GM12892 (cell line): ENCODE measurements around the gene TMCC2.

Experiments
- DNase-seq: peaks from one replicate; pipeline ENCODE4 v3.0.0; 2011; ENCODE audit not compliant: insufficient read length
- FAIRE-seq: peaks from 2 replicates; lab custom pipeline; 2011; peaks lifted over from hg19 to GRCh38; lab: Jason Lieb, UNC
- POLR2A ChIP-seq: IDR thresholded peaks from 2 replicates; pipeline ENCODE4 v1.6.1; 2011; ENCODE audit warnings: low read depth, low read length, control low read depth
- POLR2AphosphoS5 ChIP-seq: IDR thresholded peaks from 2 replicates; pipeline ENCODE4 v1.6.1; 2011; ENCODE audit warnings: low read depth, low read length, control low read depth
- TAF1 ChIP-seq: IDR thresholded peaks from 2 replicates; pipeline ENCODE4 v1.6.1; 2011; ENCODE audit warnings: low read depth, mild to moderate bottlenecking, control low read depth, low read length, borderline replicate concordance

TMCC2 gene

DNA sequence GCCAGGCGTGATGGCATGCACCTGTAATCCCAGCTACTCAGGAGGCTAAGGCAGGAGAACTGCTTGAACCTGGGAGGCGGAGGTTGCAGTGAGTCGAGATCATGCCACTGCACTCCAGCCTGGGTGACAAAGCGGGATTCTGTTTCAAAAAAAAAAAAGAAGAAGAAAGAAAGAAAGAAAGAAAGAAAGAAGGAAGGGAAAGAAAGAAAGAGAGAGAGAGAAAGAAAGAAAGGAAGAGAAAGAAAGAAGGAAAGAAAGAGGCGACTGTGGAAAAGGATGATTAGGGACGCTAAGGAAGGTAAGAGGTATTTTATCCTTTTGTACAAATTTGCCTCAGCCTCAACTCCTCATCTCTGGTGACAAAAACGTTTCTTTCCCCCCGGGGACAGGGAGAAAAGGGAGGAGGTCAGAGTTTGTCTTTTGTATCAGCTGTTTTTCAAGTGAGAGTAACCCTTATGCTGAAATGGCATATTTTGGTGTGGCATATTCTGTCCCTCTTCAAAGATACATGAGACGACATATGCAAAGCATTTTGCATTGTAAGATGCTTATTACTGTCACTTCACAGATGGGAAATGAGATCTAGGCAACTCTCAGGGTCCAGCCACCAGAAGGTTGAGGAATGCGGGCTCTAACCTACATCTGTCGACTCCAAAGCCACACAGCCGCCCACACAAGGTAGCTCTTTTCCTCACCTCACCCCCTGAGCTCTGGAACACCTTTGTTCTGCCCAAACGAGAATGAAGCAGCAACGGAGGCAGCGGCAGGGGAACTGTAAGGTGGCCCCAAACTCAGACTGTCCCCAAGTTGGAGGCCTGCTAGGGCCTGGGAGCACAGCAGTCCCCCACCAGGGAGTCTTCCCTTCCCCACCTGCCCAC is 55.8 kb downstream of the TMCC2 start:
- FAIRE-seq (no peak), DNase-seq (no peak)
- TF ChIP-seq TAF1, result no peak
- no peak for TF ChIP-seq POLR2A

DNA sequence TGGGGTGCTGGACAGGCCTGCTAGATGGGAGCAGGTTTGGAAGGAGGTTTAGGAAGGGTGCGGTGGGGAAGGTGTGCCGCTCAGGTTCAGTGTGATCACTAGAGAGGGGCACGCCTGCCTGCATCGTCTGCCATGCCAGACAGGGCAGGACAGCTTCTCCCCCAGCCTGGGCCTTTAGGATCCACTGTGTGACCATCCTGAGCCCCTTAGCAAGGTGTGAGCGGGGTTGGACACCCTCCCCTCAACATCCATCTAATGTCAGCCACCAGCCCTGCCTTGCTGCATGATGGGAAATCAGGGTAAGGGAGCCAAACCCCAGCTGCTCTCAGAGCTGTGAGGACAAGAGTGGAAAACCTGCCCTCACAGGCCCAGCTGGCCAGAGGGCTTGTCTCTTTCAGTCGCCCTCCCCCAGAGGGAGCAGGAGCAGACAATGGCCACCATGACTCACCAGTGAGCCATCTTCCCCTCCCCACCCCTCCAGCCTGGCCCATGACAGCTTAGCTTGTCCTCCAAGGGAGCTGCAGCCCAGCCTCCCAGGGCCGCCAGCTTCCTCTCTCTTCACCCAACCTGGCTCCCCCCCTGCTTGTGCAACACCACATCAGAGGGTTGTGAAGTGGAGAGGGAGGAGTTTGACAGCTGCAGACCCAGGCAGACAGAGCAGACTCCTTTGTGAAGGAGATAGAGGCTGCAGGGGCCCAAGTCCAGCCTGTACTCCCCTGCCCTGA is 56.8 kb downstream of the TMCC2 start:
- no peak for TF ChIP-seq POLR2AphosphoS5
- TF ChIP-seq TAF1, result no peak
- TF ChIP-seq POLR2A, result no peak

DNA sequence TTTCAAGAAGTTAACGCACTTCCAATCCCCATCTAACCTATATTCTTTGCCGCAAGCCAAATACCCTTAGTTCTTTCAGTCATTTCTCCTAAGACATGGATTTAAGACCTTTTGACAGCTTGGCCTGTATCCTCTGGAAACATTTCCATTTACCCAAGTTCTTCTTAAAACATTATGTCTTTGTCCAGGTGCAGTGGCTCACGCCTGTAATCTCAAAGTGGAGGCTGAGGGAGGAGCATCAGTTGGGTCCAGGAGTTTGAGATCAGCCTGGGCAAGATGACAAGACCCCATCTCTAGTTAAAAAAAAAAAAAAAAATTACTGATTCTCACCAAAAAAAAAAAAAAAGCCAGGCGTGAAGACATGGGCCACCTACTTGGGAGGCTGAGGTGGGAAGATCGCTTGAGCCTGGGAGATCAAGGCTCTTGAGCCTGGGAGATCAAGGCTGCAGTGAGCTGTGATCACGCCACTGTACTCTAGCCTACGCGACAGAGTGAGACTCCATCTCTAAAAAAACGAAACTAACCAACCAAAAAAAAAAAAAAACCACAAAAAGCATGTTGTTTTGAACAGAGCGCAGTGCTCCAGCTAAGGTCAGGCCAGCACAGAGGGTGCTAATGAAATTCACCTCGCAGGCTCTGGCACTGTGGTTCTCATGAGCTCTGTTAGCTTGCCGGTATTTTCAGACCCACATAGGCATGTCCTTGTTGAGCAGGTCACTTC is 57.8 kb downstream of the TMCC2 start:
- FAIRE-seq (peak; percentile 56), DNase-seq (peak; percentile 54)
- TF ChIP-seq POLR2A, result no peak
- no peak for TF ChIP-seq TAF1
- no peak for TF ChIP-seq POLR2AphosphoS5

More for the DNA sequence above, 56.8 kb downstream of the TMCC2 start:
- FAIRE-seq, result peak; percentile 65
- peak; percentile 63 for DNase-seq

DNA sequence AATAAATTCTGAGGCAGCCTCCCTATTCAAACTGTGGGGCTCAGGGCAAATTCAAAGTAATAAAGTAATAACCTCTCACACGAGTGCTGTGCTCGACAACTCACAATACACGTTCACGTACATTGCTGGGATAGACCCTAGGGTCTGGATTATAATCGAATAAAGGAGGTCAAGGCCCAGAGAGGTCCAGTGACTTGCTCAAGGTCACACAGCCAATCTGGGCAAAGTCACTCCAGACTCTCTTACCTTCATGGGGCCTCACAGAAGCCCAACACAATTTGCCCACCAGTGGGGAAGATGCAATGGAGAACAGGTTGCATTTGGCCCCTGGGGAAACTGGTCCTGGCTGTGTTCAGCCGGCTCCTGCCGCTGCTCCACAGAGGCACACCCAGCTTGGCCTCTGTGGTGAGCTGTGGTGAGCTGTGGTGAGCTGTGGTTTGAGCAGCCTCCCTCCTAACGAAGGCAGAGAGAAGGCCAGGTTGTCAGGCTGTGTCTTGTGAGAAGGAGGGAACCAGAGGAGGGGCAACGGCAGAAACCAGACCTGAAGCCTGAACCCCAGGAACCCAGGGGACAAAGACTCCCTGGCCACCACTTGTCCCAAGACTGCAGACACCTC is 58.7 kb downstream of the TMCC2 start:
- peak; percentile 58 for DNase-seq

DNA sequence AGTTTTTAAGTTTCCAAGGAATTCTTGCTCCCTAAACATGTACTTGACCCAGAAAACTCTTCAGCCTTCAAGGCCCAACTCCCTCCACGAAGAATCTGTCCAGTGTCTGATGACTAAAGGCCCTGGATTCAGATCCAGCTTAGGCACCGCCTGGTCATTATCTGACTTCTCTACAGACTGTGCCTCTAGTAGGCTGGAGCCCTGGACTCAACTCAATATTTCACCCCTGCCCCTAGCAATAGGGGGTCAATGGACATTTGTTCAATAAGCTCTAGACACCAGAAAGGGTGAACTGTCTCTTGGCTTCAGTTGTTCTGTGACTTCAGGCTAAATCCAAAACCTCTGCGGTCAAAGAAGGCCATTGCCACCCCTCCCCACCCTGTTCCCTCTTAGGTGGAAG is 59.3 kb downstream of the TMCC2 start:
- DNase-seq (no peak), FAIRE-seq (no peak)
- TF ChIP-seq POLR2AphosphoS5 (no peak), POLR2A (no peak), TAF1 (no peak)

More for the DNA sequence above, 58.7 kb downstream of the TMCC2 start:
- no peak for TF ChIP-seq TAF1
- no peak for TF ChIP-seq POLR2AphosphoS5
- no peak for TF ChIP-seq POLR2A
- FAIRE-seq, result peak; percentile 89

DNA sequence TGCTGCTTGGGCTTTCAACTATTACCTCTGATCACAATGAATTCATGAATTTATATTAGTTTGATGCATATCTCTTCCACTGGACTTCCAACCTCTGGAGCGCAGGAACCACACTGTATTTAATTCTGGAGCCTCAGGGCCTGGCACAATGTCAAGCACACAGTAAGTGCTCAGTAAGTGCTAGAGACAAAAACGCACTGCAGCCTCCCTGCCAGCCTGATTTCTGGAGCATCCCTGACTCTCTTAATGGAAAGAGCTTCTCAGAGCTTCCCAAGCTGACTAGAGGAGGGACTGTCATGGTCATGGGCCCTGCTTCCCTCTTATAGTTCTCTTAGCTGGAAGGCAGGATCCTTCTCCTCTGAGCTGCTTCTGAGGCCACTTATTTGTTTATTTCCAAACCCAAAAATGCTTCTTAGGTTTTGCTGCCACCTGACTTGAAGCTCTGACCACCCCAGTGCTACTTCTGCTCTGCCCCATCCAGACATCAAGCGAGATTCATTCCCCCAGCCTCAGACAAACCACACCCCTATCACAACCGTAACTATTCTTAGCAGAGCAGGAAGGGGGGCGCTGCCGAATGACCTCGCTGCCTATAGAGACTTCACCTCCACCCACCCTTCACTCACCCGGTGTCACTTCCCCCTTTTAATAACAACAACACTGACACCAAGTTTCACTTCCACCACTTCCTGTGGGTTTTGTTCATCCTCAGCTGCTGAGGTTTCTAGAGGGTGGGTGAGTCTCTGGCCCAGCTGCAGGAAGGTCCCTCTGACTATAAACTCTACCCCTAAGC is 60.2 kb downstream of the TMCC2 start:
- peak; percentile 77 for DNase-seq
- TF ChIP-seq TAF1 (no peak), POLR2AphosphoS5 (peak; percentile 52; the same call in 1 of the 2 replicates)
- FAIRE-seq, result peak; percentile 94

DNA sequence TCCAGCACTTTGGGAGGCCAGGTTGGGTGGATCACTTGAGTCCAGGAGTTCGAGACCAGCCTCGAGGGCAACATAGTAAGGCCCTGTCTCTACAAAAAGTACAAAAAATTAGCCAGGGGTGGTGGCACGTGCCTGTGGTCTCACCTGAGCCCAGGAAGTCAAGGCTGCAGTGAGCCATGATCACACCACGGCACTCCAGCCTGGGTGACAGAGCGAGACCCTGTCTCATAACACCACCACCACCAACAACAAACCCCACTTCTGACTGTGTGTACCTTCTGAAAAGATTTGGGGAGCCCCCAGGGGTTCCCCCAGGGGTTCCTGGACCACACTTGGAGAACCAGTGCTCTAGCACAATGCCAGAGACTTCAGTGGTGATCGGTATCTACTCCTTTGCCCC is 63.9 kb downstream of the TMCC2 start:
- TF ChIP-seq TAF1 (no peak), POLR2A (no peak), POLR2AphosphoS5 (no peak)
- DNase-seq (no peak), FAIRE-seq (no peak)

DNA sequence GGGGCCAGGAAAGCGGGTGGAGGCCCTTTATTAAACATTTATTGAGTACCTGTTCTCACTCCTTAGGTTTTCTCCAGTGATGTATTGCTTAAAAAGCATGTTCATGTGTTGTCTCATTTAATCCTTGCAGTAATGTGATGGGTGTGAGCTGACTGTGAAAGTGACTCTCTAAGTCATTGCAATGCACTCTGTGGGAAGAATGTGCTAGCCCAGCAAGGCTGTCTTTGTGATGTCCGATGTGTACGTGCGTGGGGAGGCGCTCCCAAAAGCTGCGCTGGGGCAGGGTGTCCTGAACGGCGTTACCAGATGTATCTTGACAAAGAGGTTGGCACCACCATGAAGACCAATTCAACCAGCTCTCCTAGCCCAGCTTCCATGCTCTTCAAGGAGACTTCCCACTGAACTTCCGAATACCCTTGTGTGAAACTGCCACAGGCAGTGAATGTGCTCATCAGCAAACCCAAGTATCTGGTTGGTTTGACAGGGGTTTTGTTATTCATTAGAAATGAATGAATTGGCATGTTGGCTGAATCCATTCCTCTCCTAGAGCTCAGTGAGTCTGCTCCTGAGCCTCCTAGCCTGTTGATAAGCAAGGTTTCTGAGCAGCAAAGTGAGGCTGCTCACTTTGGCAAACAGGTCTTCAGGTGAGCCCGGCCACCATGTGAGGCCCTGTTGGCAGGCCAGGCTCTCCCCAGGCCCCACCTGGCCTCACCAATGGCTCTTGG is 65.8 kb downstream of the TMCC2 start:
- no peak for DNase-seq
- no peak for FAIRE-seq

DNA sequence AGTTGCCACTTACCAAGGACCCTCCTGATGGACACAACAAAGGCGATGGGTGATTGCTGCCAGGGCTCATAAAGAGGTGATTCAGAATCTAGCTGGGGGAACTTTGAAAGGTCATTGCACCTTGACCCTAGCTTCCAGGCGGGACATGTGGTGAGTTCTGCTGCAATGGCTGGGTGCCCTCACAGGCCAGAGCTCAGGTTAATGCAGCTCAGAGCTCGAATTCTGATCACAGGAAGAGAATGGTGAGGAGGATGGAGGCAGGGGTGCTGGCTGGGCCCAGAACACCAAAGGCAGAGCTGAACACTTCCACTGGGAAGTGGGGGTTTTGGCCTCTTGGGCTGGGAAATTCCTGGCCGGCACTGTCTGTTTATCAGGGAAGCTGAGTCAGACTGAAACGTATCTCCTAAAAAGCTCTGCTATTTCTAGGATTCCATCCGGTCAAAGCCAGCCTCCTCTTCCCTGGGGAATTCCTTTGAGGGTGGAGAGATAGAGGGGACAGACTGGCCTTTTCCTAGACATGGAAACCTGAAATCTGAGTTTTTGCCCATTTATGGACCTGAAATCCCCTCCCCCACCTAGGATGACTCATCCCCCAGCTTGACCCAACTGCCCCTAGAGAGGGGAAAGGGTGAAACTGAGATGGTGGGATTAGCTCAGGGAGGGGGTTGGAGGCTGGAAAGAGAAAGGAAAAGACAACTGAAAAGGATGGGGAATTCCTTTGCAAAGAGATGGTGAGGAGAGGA is 66.6 kb downstream of the TMCC2 start:
- no peak for DNase-seq
- FAIRE-seq, result peak; percentile 17
- TF ChIP-seq TAF1, result no peak
- no peak for TF ChIP-seq POLR2AphosphoS5

More for the DNA sequence above, 65.8 kb downstream of the TMCC2 start:
- TF ChIP-seq TAF1, result no peak
- TF ChIP-seq POLR2A, result no peak
- no peak for TF ChIP-seq POLR2AphosphoS5

DNA sequence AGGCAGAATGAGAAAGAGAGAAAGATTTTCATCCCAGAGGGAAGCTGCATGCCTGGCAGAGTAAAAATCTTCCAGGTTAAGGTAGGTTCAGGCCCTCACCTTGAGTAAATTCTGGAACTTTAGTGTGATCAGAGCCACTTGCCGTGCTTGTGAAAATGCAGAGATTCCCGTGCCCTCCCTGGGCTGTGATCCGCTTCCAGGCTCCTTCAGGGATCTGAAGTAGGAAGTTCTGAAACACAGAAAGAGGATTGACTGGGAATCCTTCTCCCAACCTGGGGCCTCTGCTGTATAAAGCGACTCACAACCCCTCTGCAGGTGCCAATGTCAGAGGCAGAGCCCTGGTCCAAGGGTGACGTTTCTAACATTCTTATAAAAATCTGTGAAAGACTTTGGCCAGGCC is 67.2 kb downstream of the TMCC2 start:
- TF ChIP-seq POLR2AphosphoS5 (no peak), POLR2A (no peak), TAF1 (no peak)
- DNase-seq (no peak), FAIRE-seq (no peak)
